GM12801 (cell line): ENCODE results near the gene GALR2.

Source experiments
- TF ChIP-seq, protein P1 (sequence below): IDR thresholded peaks from one replicate; pipeline ENCODE4 v1.5.1; 2011; ENCODE audit warnings: control low read depth; ENCODE audit not compliant: insufficient read length; ENCODE audit errors: extremely low read depth

The GALR2 gene, protein sequence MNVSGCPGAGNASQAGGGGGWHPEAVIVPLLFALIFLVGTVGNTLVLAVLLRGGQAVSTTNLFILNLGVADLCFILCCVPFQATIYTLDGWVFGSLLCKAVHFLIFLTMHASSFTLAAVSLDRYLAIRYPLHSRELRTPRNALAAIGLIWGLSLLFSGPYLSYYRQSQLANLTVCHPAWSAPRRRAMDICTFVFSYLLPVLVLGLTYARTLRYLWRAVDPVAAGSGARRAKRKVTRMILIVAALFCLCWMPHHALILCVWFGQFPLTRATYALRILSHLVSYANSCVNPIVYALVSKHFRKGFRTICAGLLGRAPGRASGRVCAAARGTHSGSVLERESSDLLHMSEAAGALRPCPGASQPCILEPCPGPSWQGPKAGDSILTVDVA

DNA sequence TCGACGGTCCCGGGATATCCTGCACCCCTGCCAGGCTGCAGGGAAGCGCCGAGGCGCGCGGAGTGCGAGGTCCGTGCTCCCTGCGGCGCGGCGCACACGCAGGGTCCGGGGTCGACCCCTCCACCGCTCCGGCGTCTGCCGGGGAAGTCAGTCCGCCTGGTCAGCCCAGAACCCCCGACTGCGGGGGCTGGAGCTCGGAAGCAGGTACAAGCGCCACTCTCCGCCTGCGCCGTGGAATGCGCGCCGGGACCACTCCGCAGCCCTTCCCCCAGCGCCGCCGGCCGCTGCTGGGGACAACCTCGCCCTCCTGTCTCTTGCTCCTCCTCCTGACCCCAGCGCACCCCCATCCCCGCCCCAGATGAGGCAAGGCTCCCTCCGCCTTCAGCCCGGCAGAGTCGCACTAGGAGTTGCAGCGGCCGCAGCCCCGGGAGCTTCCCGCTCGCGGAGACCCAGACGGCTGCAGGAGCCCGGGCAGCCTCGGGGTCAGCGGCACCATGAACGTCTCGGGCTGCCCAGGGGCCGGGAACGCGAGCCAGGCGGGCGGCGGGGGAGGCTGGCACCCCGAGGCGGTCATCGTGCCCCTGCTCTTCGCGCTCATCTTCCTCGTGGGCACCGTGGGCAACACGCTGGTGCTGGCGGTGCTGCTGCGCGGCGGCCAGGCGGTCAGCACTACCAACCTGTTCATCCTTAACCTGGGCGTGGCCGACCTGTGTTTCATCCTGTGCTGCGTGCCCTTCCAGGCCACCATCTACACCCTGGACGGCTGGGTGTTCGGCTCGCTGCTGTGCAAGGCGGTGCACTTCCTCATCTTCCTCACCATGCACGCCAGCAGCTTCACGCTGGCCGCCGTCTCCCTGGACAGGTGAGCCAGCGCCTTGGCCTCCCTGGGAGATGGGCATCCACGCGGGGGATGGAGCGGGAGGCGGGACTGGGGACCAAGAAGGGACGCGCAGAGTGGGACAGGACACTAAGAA lies at the start of gene GALR2:
Gene GALR2 (plus strand): TSS at position 392 of the 974 bp plus-strand sequence. CDS start 103 bp downstream, at position 495.
- TF ChIP-seq, protein P1, sequence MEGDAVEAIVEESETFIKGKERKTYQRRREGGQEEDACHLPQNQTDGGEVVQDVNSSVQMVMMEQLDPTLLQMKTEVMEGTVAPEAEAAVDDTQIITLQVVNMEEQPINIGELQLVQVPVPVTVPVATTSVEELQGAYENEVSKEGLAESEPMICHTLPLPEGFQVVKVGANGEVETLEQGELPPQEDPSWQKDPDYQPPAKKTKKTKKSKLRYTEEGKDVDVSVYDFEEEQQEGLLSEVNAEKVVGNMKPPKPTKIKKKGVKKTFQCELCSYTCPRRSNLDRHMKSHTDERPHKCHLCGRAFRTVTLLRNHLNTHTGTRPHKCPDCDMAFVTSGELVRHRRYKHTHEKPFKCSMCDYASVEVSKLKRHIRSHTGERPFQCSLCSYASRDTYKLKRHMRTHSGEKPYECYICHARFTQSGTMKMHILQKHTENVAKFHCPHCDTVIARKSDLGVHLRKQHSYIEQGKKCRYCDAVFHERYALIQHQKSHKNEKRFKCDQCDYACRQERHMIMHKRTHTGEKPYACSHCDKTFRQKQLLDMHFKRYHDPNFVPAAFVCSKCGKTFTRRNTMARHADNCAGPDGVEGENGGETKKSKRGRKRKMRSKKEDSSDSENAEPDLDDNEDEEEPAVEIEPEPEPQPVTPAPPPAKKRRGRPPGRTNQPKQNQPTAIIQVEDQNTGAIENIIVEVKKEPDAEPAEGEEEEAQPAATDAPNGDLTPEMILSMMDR: no peak

DNA sequence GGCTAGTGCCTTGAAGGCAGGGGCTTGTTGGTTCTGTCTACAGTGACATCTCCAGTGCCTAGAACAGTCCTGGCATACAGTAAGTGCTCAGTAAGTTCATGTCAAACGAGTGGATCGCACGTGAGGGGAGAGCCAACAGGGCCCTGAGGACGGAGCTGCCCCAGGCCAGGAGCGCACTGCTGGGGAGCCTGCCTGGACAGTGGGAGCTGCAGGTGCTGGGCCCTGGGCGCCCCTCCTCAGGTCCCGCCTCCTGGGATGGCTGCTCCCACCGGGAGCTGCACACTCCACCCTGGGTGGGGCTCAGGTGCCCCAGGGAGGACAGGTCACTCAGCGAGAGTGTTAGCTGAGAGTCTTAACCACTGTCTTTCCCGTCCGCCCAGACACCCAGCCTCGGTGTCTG lies 49.3 kb upstream of the GALR2 start:
- TF ChIP-seq, protein P1: no peak

DNA sequence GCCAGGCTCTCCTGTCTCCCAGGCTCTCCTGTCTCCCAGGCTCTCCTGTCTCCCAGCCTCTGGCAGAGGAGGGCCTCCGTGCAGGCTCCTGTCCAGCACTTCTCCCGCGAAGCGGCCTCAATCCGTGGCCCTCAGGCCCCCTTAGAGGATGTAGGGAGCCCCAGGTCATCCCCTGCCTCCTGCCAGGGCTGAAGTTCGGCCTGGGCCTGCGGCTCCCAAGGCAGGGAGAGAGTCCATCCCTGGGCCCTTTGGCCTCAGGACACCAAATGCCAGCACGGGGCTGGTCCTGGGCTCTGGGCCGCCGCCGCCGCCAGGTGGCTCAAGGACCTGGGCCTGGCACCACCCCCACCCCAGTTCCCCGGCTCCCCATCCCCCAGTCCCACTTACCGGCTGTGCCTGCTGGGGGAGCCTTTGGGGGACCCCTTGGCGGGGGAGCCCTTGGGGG lies 47.8 kb upstream of the GALR2 start:
- TF ChIP-seq, protein P1: no peak

DNA sequence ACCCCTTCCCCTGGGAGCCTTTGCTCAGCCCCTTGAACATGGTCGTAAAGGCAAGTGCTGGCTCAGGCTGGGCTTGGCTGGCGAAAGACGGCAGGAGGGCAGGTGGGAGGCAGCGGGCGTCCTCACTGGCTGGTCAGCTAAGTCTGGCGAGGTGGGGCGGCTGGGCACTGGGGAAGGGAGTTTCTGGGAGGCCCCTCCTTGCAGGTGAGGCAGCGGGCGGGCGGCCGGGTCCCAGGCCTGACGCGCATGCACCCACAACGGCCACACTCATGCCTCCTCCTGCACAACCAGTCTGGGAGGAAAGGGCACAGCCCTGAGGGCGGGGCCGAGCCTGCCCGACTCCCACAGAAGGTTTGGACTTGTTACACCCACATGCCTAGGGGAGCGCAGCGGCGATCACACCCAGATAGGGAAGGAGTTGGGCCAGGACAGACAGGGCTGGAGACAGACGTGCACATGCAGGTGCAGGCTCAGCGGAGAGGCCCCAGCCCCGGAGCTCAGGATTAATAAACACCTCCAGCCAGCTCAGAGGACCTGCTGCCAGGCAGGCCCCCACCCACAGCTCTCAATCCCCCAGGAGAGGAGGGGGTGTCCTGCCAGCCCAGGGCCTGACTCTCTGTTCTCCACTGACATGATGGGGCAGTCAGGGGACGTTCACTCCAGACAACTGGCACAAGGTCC lies 47.3 kb upstream of the GALR2 start, which contains the start of gene EVPL:
Gene EVPL (minus strand): TSS at position 148 of the 681 bp plus-strand sequence. CDS start 108 bp downstream, at position 40.
- TF ChIP-seq, protein P1: no peak

DNA sequence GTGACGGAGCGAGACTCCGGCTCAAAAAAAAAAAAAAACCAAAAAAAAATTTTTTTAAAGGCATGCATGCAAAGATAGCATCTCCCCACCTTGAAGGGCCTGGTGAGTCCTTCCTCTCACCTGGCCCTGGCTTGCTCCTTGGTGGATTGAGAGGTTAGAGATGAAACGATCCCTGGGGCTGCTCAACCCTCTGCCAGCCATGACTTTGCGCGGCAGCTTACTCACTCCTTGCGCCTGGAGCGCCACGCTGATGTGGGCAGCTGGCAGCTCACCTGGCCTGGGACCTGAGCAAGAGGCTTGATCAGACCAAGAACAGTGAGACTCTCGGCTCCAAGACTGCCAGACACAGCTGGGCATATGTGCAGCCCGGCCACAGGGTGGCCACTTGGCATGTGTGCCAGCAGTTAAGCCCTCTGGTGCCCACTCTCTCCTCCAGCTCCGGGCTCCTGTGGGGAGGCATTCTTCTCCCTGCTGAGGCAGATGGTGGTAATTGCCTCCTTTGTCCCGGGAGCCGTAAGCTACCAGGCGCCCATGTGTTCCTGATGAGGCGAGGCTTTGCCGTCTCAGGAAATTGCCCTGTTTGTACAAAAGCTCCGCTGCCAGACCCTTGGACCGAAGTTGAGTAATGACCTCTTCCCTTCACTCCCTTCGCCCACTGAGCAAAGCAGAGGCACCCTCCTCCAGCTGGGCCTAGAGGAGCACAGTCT lies 42.4 kb upstream of the GALR2 start:
- TF ChIP-seq, protein P1: no peak

DNA sequence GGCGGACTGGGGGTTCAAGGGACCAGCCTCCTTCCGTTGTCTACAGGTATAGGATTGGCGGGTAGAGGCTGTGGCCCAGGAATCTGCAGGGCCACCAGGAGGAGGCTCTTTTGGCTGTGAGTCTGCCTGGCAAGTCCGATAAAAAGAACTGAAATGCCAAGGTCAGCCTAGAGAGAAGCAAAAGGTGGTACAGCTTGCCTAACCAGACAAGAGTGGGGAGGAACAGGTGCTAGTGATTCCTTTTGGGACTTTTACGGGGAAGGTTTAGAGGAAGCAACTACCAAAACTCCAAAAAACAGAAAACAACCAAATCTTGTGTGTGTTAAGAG lies 41.8 kb upstream of the GALR2 start:
- TF ChIP-seq, protein P1: no peak

DNA sequence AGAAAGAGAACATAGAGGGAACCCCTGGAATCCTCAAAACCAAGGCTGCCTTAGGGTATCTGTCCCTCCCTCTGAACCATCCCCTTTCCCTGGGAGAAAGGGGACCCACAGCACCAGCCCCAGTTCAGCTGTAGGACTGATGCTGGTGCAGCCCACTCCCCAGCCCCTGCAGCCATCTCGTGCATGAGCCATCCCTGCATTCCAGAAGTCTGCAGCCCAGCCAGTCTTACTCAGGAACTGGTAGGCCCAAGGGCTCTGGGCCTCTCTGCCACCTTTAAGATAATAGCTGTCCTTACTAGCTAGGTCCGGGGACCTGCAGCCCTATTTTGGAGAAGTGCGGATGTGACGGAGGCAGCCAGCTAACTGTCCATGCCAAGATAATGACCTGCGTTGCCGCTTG lies 41.4 kb upstream of the GALR2 start:
- TF ChIP-seq, protein P1: no peak
